Keratinocyte (primary cell): ENCODE results near the gene NUP153. TPM values are rescaled to one million over a fixed set of nuclear protein-coding genes. Genes with fewer than 3 reads are reported as not detected.

ENCODE experiments used
- DNase-seq: peaks from one replicate; pipeline ENCODE4 v3.0.0-alpha.2; 2011; ENCODE audit warnings: low read depth, missing footprints, low spot score
- FAIRE-seq: peaks from 2 replicates; lab custom pipeline; 2011; peaks lifted over from hg19 to GRCh38; lab: Jason Lieb, UNC
- H2AFZ ChIP-seq: 2 replicates; pipeline ENCODE4 v1.6.0; 2012; ENCODE audit warnings: low read length, control low read depth, inconsistent platforms; ENCODE audit not compliant: control insufficient read depth
- H3K27ac ChIP-seq: 2 replicates; pipeline ENCODE4 v1.5.1; 2011; ENCODE audit warnings: low read length; ENCODE audit not compliant: control insufficient read depth, insufficient read depth
- H3K27me3 ChIP-seq: 3 replicates; pipeline ENCODE4 v1.6.0; 2011; ENCODE audit warnings: low read length; ENCODE audit not compliant: control insufficient read depth, insufficient read depth; ENCODE audit errors: extremely low read depth
- H3K36me3 ChIP-seq, 2 experiments: 2 replicates in 1 of 2; 3 replicates in 1 of 2; pipeline ENCODE4 v1.5.1; 2011; ENCODE audit warnings: low read length in 2 of 2, mild to moderate bottlenecking in 1 of 2; ENCODE audit not compliant: control insufficient read depth in 2 of 2, insufficient read depth in 2 of 2; ENCODE audit errors: extremely low read depth in 1 of 2
- H3K4me1 ChIP-seq: 3 replicates; pipeline ENCODE4 v1.5.1; 2011; ENCODE audit warnings: low read length; ENCODE audit not compliant: control insufficient read depth, insufficient read depth; ENCODE audit errors: extremely low read depth
- H3K4me2 ChIP-seq: 3 replicates; pipeline ENCODE4 v1.6.0; 2011; ENCODE audit warnings: low read depth, low read length; ENCODE audit not compliant: control insufficient read depth, insufficient read depth; ENCODE audit errors: extremely low read depth
- H3K4me3 ChIP-seq, 3 experiments: fragments of 200-600 bp in 1 of 3; sonication (generic) in 1 of 3; 2 replicates in 2 of 3; 3 replicates in 1 of 3; pipeline ENCODE4 v1.5.1; 2011 to 2016; ENCODE audit warnings: low read length in 3 of 3, mild to moderate bottlenecking in 3 of 3, control low read depth in 2 of 3, inconsistent platforms in 1 of 3, low read depth in 1 of 3, mixed read lengths in 1 of 3, mixed run types in 1 of 3, moderate library complexity in 1 of 3; ENCODE audit not compliant: control insufficient read depth in 2 of 3, insufficient read depth in 2 of 3; ENCODE audit errors: extremely low read depth in 1 of 3
- H3K79me2 ChIP-seq: 2 replicates; pipeline ENCODE4 v1.6.0; 2012; ENCODE audit warnings: low read length; ENCODE audit not compliant: control insufficient read depth, insufficient read depth
- H3K9ac ChIP-seq: 3 replicates; pipeline ENCODE4 v1.6.0; 2011; ENCODE audit warnings: low read length; ENCODE audit not compliant: control insufficient read depth, insufficient read depth; ENCODE audit errors: extremely low read depth
- H3K9me1 ChIP-seq: 3 replicates; pipeline ENCODE4 v1.6.0; 2011; ENCODE audit warnings: low read length; ENCODE audit not compliant: control insufficient read depth, insufficient read depth; ENCODE audit errors: extremely low read depth
- H3K9me3 ChIP-seq: 2 replicates; pipeline ENCODE4 v1.5.1; 2012; ENCODE audit warnings: low read depth, low read length; ENCODE audit not compliant: control insufficient read depth
- H4K20me1 ChIP-seq: 3 replicates; pipeline ENCODE4 v1.6.0; 2011; ENCODE audit warnings: low read length; ENCODE audit not compliant: control insufficient read depth, insufficient read depth; ENCODE audit errors: extremely low read depth
- CTCF ChIP-seq, 3 experiments: IDR thresholded peaks in 1 of 3; conservative IDR thresholded peaks in 1 of 3; optimal IDR thresholded peaks in 1 of 3; 2 replicates in 2 of 3; 3 replicates in 1 of 3; pipeline versions ENCODE3 to v1.5.1; 2011; ENCODE audit warnings: low read length in 3 of 3, mild to moderate bottlenecking in 3 of 3, moderate library complexity in 2 of 3, control low read depth in 1 of 3, inconsistent platforms in 1 of 3; ENCODE audit not compliant: insufficient read depth in 2 of 3; ENCODE audit errors: extremely low read depth in 1 of 3
- EZH2 ChIP-seq: IDR thresholded peaks from one replicate; pipeline ENCODE4 v1.6.1; 2012; ENCODE audit warnings: inconsistent platforms, mild to moderate bottlenecking, low read length, moderate library complexity
- dilution Hi-C: fragments of 300-500 bp; cut with MboI; formaldehyde crosslinking; loops from one replicate; pipeline ENCODE4 v1.7.0; 2020; ENCODE audit warnings: low sequenced_read_pairs; ENCODE audit not compliant: extremely low pct_ligation_motif_present
- polyA plus RNA-seq, 5 experiments: library from polyadenylated mRNA; depleted of rRNA in 3 of 5; stranded (reverse) in 3 of 5; stranded (forward) in 1 of 5; unstranded in 1 of 5; fragments of >200 nt; gene quantifications; 1 replicate in 1 of 5; 2 replicates in 3 of 5; 3 replicates in 1 of 5; pipeline versions ENCODE4 v1.2.1 to v1.2.3, GENCODE V29; 2011 to 2012; ENCODE audit warnings: missing spikeins in 2 of 5, low read depth in 1 of 5, low replicate concordance in 1 of 5

Gene NUP153
- polyA plus RNA-seq, 1 donor (not counting 4 experiments of a cell fraction or from before 2014, with no cell fraction given): 27.6 TPM

- no peak for DNase-seq
- no peak for FAIRE-seq
These were observed 7.5 kb upstream of the NUP153 start for GRCh38 chr6:17714177-17714576.

GRCh38 chr6:17712576-17712975, 5.9 kb upstream of the NUP153 start:
- H3K27me3 ChIP-seq: no peaks in the 10 kb centered on the region
- no peaks in the 10 kb centered on the region for H3K36me3 ChIP-seq
- no peak overlapping the region for H3K27ac ChIP-seq
- DNase-seq: no peak
- dilution Hi-C loops: no loop called here
- H3K4me2 ChIP-seq: no peak overlapping the region
- H3K9ac ChIP-seq: no peak overlapping the region
- no peak for TF ChIP-seq EZH2
- no peaks in the 10 kb centered on the region for H4K20me1 ChIP-seq
- H3K4me3 ChIP-seq: no peak overlapping the region
- peaks cover 17% of the 10 kb centered on the region for H3K4me1 ChIP-seq
- H2AFZ ChIP-seq: no peak overlapping the region
- no peaks in the 10 kb centered on the region for H3K9me3 ChIP-seq
- no peaks in the 10 kb centered on the region for H3K79me2 ChIP-seq
- no peak for FAIRE-seq
- H3K9me1 ChIP-seq: no peaks in the 10 kb centered on the region

More at GRCh38 chr6:17714177-17714576, 7.5 kb upstream of the NUP153 start:
- no peaks in the 10 kb centered on the region for H3K9me3 ChIP-seq
- H3K27ac ChIP-seq: no peak overlapping the region
- H3K27me3 ChIP-seq: no peaks in the 10 kb centered on the region
- peaks cover 16% of the 10 kb centered on the region for H3K4me1 ChIP-seq
- H2AFZ ChIP-seq: no peak overlapping the region
- TF ChIP-seq EZH2: no peak
- TF ChIP-seq CTCF (optimal IDR thresholded peaks at IDR 0.05 in 1 of 3, IDR thresholded peaks at IDR 0.05 in 1 of 3, conservative IDR thresholded peaks at IDR 0.05 in 1 of 3; ENCODE audit: extremely low read depth in 1 of 3, insufficient read depth in 2 of 3, low read length in 3 of 3): no peak
- H3K9me1 ChIP-seq: no peaks in the 10 kb centered on the region
- H3K9ac ChIP-seq: no peak overlapping the region
- H3K36me3 ChIP-seq: no peaks in the 10 kb centered on the region
- H3K4me3 ChIP-seq: no peak overlapping the region
- dilution Hi-C loops: no loop called here
- no peaks in the 10 kb centered on the region for H4K20me1 ChIP-seq
- H3K79me2 ChIP-seq: no peaks in the 10 kb centered on the region
- H3K4me2 ChIP-seq: no peak overlapping the region

GRCh38 chr6:17710331-17710730, 3.6 kb upstream of the NUP153 start:
- H3K4me1 ChIP-seq: peaks cover 20% of the 10 kb centered on the region
- dilution Hi-C loops: no loop called here
- no peaks in the 10 kb centered on the region for H3K9me1 ChIP-seq
- no peak overlapping the region for H3K27ac ChIP-seq
- H3K36me3 ChIP-seq: no peaks in the 10 kb centered on the region
- no peaks in the 10 kb centered on the region for H4K20me1 ChIP-seq
- no peak overlapping the region for H2AFZ ChIP-seq
- no peak overlapping the region for H3K9ac ChIP-seq
- H3K4me3 ChIP-seq: no peak overlapping the region
- H3K9me3 ChIP-seq: no peaks in the 10 kb centered on the region
- H3K27me3 ChIP-seq: no peaks in the 10 kb centered on the region
- no peak overlapping the region for H3K4me2 ChIP-seq
- FAIRE-seq (no peak), DNase-seq (no peak)
- H3K79me2 ChIP-seq: peaks cover 12% of the 10 kb centered on the region
- TF ChIP-seq EZH2 (no peak), CTCF (optimal IDR thresholded peaks at IDR 0.05 in 1 of 3, IDR thresholded peaks at IDR 0.05 in 1 of 3, conservative IDR thresholded peaks at IDR 0.05 in 1 of 3; ENCODE audit: extremely low read depth in 1 of 3, insufficient read depth in 2 of 3, low read length in 3 of 3) (no peak)
